T-helper 2 cell treated with Interferon-gamma antibody and Interleukin-4, amounts not matched to agents 100 ng/mL and 5 ng/mL, for 36 hours (primary cell): Measurements from ENCODE around the gene TP53INP2. TPM values are rescaled to one million over a fixed set of nuclear protein-coding genes. Genes with fewer than 3 reads are reported as not detected.
"Not testable (repeated sequence)": the region's sequence is repeated elsewhere in the genome, so short reads cannot be mapped to it uniquely, and the experiment has no call there.

Experiments
- intact Hi-C: fragments of 100-400 bp; cut with micrococcal nuclease; formaldehyde crosslinking; loops from one replicate; pipeline ENCODE4 v1.15.1; 2023
- total RNA-seq: library from RNA; stranded (reverse); gene quantifications from 2 replicates; pipeline ENCODE4 v1.2.3, GENCODE V29; 2022

Gene TP53INP2
- total RNA-seq, 1 donor from 2014 or later: 1.6 TPM

DNA sequence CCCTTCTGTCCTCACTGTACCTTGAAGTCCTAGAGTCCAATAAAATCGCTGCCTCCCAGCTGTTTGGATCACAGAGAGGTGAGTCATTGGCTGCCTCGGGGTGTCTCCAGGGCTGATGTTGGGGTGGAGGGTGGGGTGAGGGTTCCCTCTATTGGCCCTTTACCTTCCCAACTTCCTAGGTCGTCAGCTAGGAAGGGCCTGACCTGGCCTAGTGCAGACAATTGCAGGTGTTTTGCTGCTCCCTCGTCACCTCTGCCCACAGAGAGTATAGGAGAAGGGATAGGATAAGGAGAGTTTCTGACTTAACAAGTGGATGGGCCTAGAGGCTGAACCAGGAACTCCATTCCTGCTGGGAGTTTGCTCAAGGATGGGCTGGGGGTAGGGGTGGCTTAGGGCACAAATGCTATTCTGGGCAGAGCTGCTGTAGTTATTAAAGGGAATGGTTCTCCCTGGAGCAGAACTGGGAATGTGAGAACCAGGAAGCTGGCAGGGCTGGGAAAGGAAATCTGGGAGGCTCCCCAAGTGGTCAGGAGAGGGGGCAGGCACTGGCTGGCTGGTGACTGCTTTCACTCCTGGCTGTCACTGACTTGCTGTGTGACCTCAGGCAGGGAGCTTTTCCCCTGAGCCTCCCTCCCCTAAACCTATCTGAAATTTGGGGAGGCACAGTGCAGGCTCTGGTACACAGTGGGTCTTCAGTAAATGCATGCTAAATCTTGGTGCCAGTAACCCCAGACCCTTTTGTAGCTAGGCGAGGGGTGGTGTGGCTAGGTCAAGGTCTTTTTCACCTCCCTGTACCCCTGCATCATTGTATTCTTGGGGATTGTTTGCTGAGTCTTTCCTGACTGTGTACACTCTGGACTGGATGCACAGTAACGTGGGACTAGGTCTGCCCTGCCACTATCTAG is 1.5 kb downstream of the TP53INP2 start:
- intact Hi-C loops: loop anchor here (5.0 kb wide), 2 partner anchors 713 to 912 kb away; partner anchors contain the start of genes RALY and SPAG4

DNA sequence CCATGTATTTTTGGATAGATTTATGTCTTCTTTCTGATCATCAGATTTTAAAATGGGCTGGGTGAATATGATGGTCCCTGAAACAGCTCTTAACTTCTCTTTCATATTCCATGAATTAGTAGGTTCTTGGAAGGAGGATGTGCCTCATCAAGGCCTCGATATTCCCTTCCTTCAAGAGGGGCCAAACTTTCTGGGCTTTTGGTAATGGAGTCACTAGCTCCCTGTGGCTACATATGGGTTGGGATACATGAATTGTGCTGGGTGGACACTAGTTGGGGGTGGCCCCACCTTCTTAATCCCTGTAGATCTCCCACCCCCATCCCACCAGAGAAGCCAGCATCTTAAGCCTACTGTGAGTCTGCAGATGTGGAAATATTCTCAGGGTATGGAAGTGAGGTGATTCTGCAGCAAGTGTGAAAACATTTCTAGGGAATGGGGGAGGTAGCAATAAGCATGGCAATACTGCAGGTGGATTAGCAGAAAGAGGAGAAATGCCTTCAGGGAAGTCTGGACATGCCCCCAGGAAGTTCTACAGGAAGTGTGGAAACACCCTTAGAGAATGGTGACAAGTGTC is 2.2 kb downstream of the TP53INP2 start:
- intact Hi-C loops: loop anchor here (5.0 kb wide), 2 partner anchors 714 to 911 kb away; partner anchors contain the start of genes RALY and SPAG4

DNA sequence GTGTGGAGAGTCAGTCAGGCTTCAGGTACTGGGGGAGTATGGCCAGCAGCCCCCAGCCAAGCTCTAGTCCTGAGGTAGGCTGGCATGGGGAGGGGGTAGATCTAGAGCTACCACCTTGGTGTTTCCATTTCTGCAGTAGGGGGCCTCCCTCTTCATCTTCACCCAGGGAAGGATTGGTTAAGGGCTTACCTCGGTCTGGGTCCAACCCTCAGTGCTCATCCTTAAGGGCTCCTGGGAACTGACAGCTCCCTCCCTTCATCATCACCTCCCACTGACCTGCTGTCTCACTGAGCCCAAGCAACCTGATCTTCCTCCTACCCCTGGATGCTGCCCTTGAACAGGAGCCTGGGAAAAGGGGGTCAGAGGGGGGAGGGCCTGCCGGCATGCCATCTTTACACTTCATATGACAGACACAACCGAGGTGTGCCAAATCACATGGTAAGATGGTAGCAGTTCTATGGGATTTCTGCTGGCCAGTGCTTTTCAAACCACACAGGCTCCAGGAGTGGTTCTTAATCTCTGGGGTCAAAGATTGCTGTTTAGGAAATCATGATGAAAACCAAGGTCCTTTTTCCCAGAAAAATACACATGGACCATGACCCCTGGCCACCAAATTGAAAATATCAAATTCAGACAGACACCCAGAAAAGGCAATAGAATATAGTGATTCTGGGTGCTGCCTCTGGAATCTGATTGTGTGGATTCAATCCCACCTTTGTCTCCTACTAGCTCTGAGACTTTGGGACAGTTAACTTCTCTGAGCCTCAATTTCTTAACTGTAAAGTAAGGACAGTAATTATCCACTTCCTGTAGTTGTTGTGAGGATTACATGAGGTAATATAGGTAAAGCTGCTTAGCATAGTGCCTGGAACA is 3.0 kb downstream of the TP53INP2 start:
- intact Hi-C loops: loop anchor here (5.0 kb wide), 2 partner anchors 715 to 910 kb away; partner anchors contain the start of genes RALY and SPAG4

DNA sequence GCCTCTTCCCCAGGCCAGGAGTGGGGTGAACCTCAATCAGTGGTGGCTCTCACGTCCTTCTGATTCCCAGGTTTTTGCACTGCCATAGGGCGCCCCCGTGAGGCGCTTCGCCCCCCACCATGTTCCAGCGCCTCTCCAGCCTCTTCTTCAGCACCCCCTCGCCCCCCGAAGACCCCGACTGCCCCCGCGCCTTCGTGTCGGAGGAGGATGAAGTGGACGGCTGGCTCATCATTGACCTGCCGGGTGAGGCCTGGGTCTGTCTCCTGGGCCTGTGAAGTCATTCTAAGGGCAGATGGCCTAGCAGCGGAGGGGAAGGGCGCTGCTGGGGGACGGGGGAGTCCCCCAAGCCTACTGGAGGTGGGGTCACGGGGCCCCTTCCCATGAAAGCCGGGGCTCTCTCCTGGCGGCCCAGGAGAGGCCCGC is 4.5 kb downstream of the TP53INP2 start:
- intact Hi-C loops: loop anchor here (2.0 to 5.0 kb wide), 7 partner anchors 32 to 909 kb away; partner anchors contain the start of genes AHCY, DYNLRB1, MAP1LC3A and PIGU

DNA sequence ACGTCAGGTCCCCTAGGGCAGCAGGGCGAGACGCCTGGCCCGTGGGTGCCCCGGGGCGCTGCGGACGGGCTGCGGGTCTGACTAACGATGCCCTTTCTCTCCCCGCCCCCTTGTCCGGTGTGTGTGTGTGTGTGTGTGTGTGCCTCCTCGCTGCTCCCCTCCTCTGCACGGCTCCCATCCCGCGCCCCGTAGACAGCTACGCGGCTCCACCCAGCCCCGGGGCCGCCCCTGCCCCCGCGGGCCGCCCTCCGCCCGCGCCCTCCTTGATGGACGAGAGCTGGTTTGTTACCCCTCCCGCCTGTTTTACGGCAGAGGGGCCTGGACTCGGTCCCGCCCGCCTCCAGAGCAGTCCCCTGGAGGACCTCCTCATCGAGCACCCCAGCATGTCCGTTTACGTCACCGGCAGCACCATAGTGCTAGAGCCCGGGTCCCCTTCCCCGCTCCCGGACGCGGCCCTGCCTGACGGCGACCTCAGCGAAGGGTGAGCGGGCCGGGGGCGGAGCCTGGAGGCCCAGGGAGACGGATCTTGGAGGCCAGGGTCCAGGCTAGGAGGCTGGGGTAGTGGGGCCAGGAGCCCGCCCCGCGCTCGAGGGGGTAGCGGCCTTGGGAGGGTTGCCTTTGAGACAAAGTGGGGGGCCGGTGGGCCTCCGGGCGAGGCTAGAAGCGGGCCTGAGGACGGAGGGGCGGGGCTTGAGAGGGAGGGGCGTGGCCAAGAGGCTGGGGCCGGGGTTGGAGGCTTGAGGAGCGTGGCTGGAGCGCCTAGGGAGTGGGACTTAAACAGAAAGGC is 5.1 kb downstream of the TP53INP2 start:
- intact Hi-C loops: loop anchor here (2.0 to 5.0 kb wide), 7 partner anchors 32 to 908 kb away; partner anchors contain the start of genes AHCY, DYNLRB1, MAP1LC3A and PIGU

DNA sequence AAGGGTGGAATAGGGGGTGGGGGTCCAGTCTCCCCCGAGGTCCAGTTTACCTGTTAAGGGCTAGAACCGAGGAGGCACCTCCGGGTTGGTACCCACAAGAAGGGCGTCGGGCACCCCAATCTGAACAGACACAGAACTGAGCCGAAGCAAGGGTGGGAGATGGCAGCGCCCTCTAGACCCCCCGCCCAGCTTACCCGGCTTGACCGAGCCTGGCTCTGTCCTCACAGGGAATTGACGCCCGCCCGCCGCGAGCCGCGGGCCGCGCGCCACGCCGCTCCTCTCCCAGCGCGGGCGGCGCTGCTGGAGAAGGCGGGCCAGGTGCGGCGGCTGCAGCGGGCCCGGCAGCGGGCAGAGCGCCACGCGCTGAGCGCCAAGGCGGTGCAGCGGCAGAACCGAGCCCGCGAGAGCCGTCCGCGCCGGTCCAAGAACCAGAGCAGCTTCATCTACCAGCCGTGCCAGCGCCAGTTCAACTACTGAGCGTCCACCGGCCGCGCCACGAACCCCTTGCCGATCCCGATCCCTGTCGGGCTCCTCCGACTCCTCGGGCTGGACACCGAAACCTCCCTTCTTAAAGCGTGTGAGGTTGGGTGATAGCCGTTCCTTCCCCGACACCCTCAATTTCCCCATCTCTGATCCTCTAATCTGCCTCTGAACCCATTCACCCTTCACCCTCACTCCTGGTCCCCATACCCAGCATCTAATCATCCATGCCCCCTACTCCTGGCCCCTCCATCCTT is 5.9 kb downstream of the TP53INP2 start:
- intact Hi-C loops: loop anchor here (2.0 to 5.0 kb wide), 7 partner anchors 33 to 907 kb away; partner anchors contain the start of genes AHCY, DYNLRB1, MAP1LC3A and PIGU

DNA sequence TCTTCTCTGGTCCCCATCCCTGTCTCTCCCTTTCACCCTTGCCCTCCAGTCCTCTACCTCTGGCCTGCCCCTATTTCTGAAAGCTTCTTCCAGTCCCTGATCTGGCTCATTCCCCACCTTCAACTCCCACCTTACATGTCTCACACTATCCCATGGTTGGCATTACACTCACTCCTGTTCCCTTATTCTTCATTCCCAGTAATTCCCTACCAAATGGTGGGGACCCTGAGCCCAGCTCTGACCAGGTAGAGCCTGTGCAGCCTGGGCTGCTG is 6.4 kb downstream of the TP53INP2 start:
- intact Hi-C loops: no loop called here

DNA sequence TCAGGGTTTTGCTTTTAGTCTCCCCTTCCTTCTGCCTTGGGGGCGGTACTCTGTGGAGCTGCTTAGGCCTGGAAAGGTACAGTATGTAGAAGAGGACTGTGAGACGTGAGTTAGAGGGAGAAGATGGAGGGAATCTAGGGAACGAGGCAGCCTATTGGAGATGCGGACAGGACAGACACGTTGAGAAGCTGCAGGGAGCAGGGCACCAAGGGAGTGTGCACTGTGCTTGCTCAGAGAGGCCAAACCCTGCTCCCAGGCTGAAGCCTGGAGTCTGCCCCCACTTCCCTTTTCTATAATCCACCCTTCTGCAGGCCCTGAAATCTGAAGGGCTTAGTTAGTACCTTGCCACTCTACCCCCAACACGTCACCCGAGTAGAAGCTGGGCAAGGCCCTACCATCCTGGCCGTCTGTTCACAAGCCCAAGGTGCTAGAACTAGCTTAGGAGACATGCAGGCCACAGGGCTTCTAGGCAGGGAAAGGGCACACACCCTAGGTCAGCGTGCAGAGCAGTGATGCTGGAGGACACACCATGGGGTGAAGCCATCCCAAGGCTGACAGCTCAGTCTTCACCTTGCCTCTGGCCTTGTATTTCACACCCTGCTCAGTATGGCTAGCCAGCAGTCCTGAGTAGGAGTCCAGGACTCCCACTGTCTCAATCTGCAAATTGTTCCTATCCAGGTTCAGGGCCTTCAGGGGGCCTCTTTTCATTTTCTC is 6.9 kb downstream of the TP53INP2 start:
- intact Hi-C loops: no loop called here

DNA sequence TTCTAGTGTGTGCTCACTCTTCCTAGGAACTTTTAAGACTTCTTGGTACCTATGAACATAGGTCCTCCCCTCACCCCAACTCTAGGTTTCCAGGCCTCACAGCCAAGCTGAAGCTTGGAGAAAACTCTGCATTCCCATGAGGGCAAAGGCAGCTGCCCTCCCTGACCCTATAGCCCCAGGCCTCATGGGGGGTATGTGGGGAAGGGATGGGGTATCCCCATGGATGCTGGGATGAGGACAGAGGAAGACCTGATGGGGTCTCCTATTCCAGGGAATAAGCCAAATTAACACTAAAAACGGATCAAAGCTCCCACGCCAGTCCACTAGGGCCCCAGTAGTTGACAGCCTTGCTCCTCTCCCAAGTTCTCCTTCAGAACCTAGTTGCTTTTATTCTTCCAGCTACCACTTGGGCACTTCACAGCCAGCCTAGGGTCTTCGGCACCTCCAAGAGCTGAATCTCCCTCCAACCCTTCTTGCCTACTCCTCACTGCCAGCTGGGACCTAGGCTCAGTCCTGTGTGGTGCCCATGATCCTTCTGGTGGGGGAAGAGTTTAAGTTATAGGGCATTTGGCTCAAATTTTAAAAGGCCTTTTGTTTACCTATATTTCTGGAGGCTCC is 7.8 kb downstream of the TP53INP2 start:
- intact Hi-C loops: no loop called here

DNA sequence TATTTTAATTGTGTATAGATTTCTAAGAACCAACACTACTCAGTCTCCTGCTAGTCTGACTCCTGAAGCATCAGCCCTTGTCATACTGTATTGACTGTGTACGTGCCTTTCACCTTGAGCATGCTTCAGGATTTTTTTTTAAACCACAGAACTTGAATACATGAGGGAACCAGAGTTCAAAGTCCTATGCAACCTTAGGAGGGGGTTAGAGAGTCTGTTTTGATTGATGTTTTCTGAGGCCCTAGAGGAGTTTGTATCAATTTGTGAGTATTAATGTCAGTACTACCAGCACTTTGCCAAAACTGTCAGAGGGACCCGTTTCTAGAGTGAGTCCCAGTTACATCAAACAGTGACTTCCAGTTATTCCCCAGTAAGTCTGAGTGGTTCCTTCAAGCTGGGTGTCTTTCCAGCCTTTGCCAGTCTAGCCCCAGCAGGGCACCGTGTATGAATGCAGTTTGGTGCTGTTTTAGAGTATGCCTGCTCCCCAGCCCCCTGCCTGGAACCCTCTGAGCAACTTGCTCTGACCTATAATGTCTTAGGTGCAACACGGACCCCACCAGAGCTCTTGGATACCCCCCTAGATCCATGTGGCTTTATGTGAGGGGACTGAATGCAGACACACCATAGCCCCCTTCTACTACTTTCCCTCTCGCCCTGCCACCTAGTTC is 8.5 kb downstream of the TP53INP2 start:
- intact Hi-C loops: no loop called here

DNA sequence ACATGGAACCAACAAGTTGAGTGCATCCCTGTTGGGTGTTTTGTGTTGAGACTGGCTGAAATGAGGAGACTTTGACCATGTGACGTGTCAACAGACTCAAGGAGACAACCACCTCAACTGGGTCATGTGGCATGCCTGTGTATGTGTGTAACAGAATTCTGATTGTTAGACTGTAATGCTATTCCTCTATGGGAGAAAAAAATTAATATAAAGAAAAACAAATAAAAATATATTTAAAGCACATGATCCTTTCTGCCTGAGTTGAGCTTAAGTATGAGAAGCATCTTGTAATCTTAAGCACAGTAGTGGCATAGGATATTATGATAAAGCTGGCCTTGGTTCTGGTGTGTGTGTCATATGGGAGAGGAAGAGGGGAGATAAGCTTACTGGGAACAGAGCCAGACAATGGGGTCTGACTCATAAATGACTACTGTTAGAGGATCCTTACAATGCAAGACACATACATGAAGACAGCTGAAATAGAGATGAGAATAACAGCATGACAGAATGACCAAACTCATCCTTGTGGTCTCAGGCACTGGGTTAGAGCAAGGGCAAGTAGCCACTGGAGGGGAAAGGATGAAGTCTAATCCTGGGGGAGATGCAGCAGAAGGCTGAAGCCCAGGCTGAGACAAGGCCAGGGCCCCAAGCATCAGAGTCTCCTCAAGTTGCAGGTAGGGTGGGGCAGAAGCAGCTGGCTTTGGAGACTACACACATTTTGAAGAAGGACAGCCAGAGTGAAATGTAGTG is 9.2 kb downstream of the TP53INP2 start:
- intact Hi-C loops: no loop called here

DNA sequence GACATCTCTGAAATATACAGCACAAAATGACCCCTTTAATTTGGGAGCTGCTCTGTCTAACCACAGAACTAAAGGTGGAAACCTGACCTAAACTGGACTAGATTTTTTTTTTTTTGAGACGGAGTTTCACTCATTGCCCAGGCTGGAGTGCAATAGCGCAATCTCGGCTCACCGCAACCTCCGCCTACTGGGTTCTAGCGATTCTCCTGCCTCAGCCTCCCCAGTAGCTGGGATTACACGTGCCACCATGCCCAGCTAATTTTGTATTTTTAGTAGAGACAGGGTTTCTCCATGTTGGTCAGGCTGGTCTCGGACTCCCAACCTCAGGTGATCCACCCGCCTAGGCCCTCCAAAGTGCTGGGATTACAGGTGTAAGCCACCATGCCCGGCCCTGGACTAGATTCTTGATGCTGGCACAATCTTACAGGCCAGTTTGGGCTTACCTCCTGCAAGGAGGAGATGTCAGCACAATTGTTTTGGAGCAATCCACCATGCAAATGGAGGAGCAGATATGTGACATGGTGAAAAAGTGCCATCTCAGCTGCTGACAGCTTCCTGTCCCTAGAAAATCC is 9.9 kb downstream of the TP53INP2 start:
- intact Hi-C loops: not testable (repeated sequence)

DNA sequence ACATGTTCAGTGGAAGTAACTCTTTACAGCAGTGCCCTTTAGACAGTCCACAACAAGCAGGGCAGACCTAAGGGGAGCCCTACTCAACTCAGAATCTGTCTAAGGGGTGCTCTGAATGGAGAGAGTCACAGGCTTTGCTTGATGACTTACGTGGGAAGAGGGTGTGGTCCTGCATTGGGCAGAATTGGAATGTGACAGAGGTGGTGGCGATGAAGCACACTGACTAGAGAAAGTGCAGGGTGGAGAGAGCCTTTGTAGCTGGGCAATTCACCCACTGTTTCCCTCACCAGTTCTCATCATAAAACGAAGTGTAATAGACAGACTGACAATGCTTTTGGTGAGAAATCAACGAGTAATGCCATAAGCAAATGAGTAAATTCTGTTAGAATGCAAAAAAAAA is 11.2 kb downstream of the TP53INP2 start:
- intact Hi-C loops: no loop called here

DNA sequence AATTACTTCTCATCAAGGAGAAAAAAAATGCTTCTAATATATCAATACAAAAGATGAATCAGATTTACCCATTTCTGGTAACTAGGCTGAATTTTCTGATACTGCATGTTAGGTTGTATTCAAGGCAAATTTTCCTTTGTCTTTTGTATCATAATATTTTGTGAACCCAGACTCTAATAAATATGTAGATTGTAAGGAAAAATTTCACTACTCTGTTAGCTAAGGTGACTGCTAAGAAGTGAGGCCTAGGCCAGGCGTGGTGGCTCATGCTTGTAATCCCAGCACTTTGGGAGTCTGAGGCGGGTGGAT is 12.7 kb downstream of the TP53INP2 start:
- intact Hi-C loops: no loop called here

DNA sequence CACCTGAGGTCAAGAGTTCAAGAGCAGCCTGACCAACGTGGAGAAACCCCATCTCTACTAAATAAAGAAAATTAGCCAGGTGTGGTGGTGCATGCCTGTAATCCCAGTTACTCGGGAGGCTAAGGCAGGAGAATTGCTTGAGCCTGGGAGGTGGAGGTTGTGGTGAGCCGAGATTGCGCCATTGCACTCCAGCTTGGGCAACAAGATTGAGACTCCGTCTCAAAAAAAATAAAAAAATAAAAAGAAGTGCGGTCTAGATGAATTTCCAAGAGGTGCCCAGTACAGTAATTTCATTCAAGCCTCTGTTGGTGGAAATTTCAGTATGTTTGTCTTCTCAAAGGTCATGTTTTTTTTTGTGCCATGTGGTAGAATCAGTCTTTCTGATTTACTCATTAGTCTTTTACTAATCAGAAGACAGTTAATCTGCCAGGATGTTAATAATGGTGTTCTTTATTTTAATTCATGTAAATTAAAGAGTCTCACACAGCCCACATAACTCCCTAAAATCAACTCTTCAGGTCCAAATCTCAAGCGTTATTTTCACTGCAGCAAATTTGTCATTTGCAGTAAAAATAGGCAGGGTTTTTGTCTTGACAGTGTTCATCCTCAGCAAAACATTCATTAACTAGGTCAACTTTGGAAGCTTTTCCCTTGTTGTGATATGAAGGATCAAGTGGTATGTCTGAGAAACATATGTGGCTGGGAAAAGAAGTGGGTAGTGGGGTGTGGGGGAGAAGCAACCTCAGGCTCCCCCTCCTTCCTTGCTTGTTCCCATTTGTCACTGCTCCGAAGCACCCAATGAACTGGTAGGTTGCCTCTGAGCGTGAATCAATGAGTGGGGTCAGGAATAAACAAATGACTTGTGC is 13.3 kb downstream of the TP53INP2 start:
- intact Hi-C loops: no loop called here

DNA sequence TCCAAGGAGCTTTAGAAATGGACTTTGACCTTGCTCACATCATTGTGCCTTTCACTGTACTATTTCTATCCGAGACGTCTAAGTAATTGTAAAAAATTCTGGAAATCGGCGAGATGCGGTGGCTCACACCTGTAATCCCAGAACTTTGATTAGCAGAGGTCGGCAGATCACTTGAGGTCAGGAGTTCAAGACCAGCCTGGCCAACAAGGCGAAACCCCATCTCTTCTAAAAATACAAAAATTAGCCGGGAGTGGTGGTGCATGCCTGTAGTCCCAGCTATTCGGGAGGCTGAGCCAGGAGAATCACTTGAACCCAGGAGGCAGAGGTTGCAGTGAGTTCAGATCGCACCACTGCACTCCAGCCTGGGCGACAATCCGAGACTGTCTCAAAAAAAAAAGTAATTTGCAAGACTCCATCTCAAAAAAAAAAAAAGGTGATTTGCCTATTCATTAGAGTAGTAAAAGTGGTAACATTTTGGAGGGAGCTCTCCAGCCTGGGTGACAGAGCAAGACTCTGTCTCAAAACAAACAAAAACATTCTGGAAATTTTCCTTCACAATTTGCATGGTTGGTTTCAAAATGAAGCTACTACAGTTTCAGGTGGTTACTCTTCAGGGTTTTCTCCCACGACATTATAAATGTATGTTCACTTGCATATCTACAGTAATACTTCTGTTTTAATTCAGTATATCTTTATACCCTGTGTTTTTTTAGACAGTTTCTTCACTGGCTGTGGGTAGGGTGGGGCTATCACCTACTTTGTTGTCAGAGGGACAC is 15.3 kb downstream of the TP53INP2 start:
- intact Hi-C loops: not testable (repeated sequence)
